CD4-positive, alpha-beta T cell treated with Interferon gamma for 1 hour (primary cell): Measurements from ENCODE around the gene FAM118A.
"Not testable (repeated sequence)": the region's sequence is repeated elsewhere in the genome, so short reads cannot be mapped to it uniquely, and the experiment has no call there.

ENCODE experiments used
- DNase-seq: peaks from one replicate; pipeline ENCODE4 v3.0.0-alpha.2; 2020

The FAM118A gene

GRCh38 chr22:45310977-45311531, 1.3 kb downstream of the FAM118A start:
- DNase-seq, result no peak

GRCh38 chr22:45312415-45312814, 2.7 kb downstream of the FAM118A start:
- DNase-seq, result no peak

GRCh38 chr22:45312856-45313255, 3.1 kb downstream of the FAM118A start:
- no peak for DNase-seq

GRCh38 chr22:45314054-45314721, 4.5 kb downstream of the FAM118A start:
- DNase-seq, result no peak

- DNase-seq, result no peak
Measured at GRCh38 chr22:45314786-45315185, 5.1 kb downstream of the FAM118A start.

GRCh38 chr22:45316796-45317526, 7.2 kb downstream of the FAM118A start:
- no peak for DNase-seq

GRCh38 chr22:45317551-45318167, 7.9 kb downstream of the FAM118A start:
- DNase-seq, result peak; percentile 73

GRCh38 chr22:45318168-45318557, 8.4 kb downstream of the FAM118A start:
- peak; percentile 94 for DNase-seq

- peak; percentile 78 for DNase-seq
Measured at GRCh38 chr22:45318558-45319323, 9.0 kb downstream of the FAM118A start.

- DNase-seq, result no peak
Measured at GRCh38 chr22:45319324-45319685, 9.6 kb downstream of the FAM118A start.

GRCh38 chr22:45320357-45320976, 10.7 kb downstream of the FAM118A start:
- DNase-seq, result no peak

- no peak for DNase-seq
Measured at GRCh38 chr22:45321827-45322226, 12.1 kb downstream of the FAM118A start.

- DNase-seq, result no peak
Measured at GRCh38 chr22:45322873-45323525, 13.3 kb downstream of the FAM118A start.

- DNase-seq, result no peak
Measured at GRCh38 chr22:45323695-45324094, 14.0 kb downstream of the FAM118A start.

GRCh38 chr22:45324311-45324711, 14.6 kb downstream of the FAM118A start:
- DNase-seq, result no peak

- DNase-seq, result not testable (repeated sequence)
Measured at GRCh38 chr22:45328261-45328660, 18.5 kb downstream of the FAM118A start.

- DNase-seq, result no peak
Measured at GRCh38 chr22:45328822-45329529, 19.2 kb downstream of the FAM118A start.

GRCh38 chr22:45329530-45329936, 19.8 kb downstream of the FAM118A start:
- no peak for DNase-seq

GRCh38 chr22:45330548-45330947, 20.8 kb downstream of the FAM118A start:
- DNase-seq, result no peak

GRCh38 chr22:45331486-45331885, 21.8 kb downstream of the FAM118A start:
- DNase-seq, result no peak

- DNase-seq, result no peak
Measured at GRCh38 chr22:45332001-45332400, 22.3 kb downstream of the FAM118A start.
